HG02943 (cell line): ENCODE results near the gene TUNAR.

ENCODE experiments used
- ATAC-seq: cut with Tn5 transposase; IDR thresholded peaks from one replicate; pipeline ENCODE4 v1.9.1; 2021; ENCODE audit warnings: mild to moderate bottlenecking, low read depth, moderate library complexity; ENCODE audit not compliant: unreplicated experiment

Gene TUNAR

GRCh38 chr14:95871531-95871930 is 5.1 kb upstream of the TUNAR start:
- no peak for ATAC-seq

- no peak for ATAC-seq
Observed at GRCh38 chr14:95872777-95873176, 3.9 kb upstream of the TUNAR start.

GRCh38 chr14:95875831-95876760 is 536 bp upstream of the TUNAR start:
- no peak for ATAC-seq

GRCh38 chr14:95877633-95878032 is 1.0 kb downstream of the TUNAR start:
- no peak for ATAC-seq

- no peak for ATAC-seq
Observed at GRCh38 chr14:95884377-95884776, 7.7 kb downstream of the TUNAR start.

- no peak for ATAC-seq
Observed at GRCh38 chr14:95885278-95885677, 8.6 kb downstream of the TUNAR start.

GRCh38 chr14:95885866-95886265 is 9.2 kb downstream of the TUNAR start:
- no peak for ATAC-seq

- no peak for ATAC-seq
Observed at GRCh38 chr14:95886366-95887056, 9.9 kb downstream of the TUNAR start.

GRCh38 chr14:95887351-95887750 is 10.7 kb downstream of the TUNAR start:
- ATAC-seq = no peak

- no peak for ATAC-seq
Observed at GRCh38 chr14:95889236-95889979, 12.8 kb downstream of the TUNAR start.

GRCh38 chr14:95891742-95892141 is 15.1 kb downstream of the TUNAR start:
- no peak for ATAC-seq

GRCh38 chr14:95892142-95892541 is 15.5 kb downstream of the TUNAR start:
- ATAC-seq = no peak

- ATAC-seq = no peak
Observed at GRCh38 chr14:95895720-95896119, 19.1 kb downstream of the TUNAR start.

GRCh38 chr14:95896498-95897135 is 20.0 kb downstream of the TUNAR start:
- no peak for ATAC-seq

- no peak for ATAC-seq
Observed at GRCh38 chr14:95897280-95897679, 20.6 kb downstream of the TUNAR start.

GRCh38 chr14:95901054-95901453 is 24.4 kb downstream of the TUNAR start:
- ATAC-seq = no peak

GRCh38 chr14:95902273-95902826 is 25.7 kb downstream of the TUNAR start:
- ATAC-seq = no peak

- no peak for ATAC-seq
Observed at GRCh38 chr14:95903165-95903564, 26.5 kb downstream of the TUNAR start.

- ATAC-seq = no peak
Observed at GRCh38 chr14:95903616-95904107, 27.0 kb downstream of the TUNAR start.

- ATAC-seq = no peak
Observed at GRCh38 chr14:95906591-95906990, 30.0 kb downstream of the TUNAR start.
